ENCODE measurements around the gene PRR23C.
"Not testable (repeated sequence)": the region's sequence is repeated elsewhere in the genome, so short reads cannot be mapped to it uniquely, and the experiment has no call there.

The PRR23C gene

GRCh38 chr3:139044366-139045210 lies at the start of gene PRR23C:
TSS of gene PRR23C (minus strand) at chr3:139044892. CDS start at chr3:139044620, 272 bp downstream.
- DNase-seq (ENCODE audit: low spot score), result no peak

GRCh38 chr3:139093840-139094239 lies 49.1 kb upstream of the PRR23C start:
- DNase-seq (ENCODE audit: low spot score), result no peak

- no peak for DNase-seq (ENCODE audit: low spot score)
Measured at GRCh38 chr3:139088462-139089324, 44.0 kb upstream of the PRR23C start.

- DNase-seq (ENCODE audit: low spot score), result no peak
Measured at GRCh38 chr3:139087621-139088020, 42.9 kb upstream of the PRR23C start.

- DNase-seq (ENCODE audit: low spot score), result no peak
Measured at GRCh38 chr3:139084176-139084575, 39.5 kb upstream of the PRR23C start.

- no peak for DNase-seq (ENCODE audit: low spot score)
Measured at GRCh38 chr3:139074565-139075115, 29.9 kb upstream of the PRR23C start.

- no peak for DNase-seq (ENCODE audit: low spot score)
Measured at GRCh38 chr3:139062918-139063317, 18.2 kb upstream of the PRR23C start.

GRCh38 chr3:139052802-139053600 lies 8.3 kb upstream of the PRR23C start:
- no peak for DNase-seq (ENCODE audit: low spot score)

GRCh38 chr3:139043554-139044365 lies 932 bp downstream of the PRR23C start:
- DNase-seq (ENCODE audit: low spot score), result no peak

GRCh38 chr3:139037478-139037877 lies 7.2 kb downstream of the PRR23C start:
- DNase-seq (ENCODE audit: low spot score), result no peak

GRCh38 chr3:139032326-139033002 lies 12.2 kb downstream of the PRR23C start:
- no peak for DNase-seq (ENCODE audit: low spot score)

- DNase-seq (ENCODE audit: low spot score), result not testable (repeated sequence)
Measured at GRCh38 chr3:139030576-139030975, 14.1 kb downstream of the PRR23C start.

GRCh38 chr3:139024968-139025367 lies 19.7 kb downstream of the PRR23C start:
- DNase-seq (ENCODE audit: low spot score), result no peak

- DNase-seq (ENCODE audit: low spot score), result no peak
Measured at GRCh38 chr3:139020868-139021234, 23.8 kb downstream of the PRR23C start, which contains the start of gene PRR23B. TSS of gene PRR23B (minus strand) at chr3:139020926. CDS start at chr3:139020661, 265 bp downstream.

- DNase-seq (ENCODE audit: low spot score), result no peak
Measured at GRCh38 chr3:139020036-139020867, 24.4 kb downstream of the PRR23C start.

- DNase-seq (ENCODE audit: low spot score), result no peak
Measured at GRCh38 chr3:139016430-139017048, 28.2 kb downstream of the PRR23C start.

GRCh38 chr3:139006051-139006716 lies 38.5 kb downstream of the PRR23C start, which contains the start of gene PRR23A:
TSS of gene PRR23A (minus strand) at chr3:139006268. CDS start at chr3:139006268, 0 bp downstream.
- DNase-seq (ENCODE audit: low spot score), result no peak

GRCh38 chr3:139005356-139005993 lies 39.2 kb downstream of the PRR23C start:
- no peak for DNase-seq (ENCODE audit: low spot score)

Data from AG20443 (cell line).